HG03025 (cell line): Measurements from ENCODE around the gene RIBC2.
"Not testable (repeated sequence)": the region's sequence is repeated elsewhere in the genome, so short reads cannot be mapped to it uniquely, and the experiment has no call there.

Source experiments
- ATAC-seq: cut with Tn5 transposase; IDR thresholded peaks from one replicate; pipeline ENCODE4 v1.9.1; 2021; ENCODE audit warnings: mild to moderate bottlenecking, moderate library complexity; ENCODE audit not compliant: unreplicated experiment, low FRiP score

The RIBC2 gene

GRCh38 chr22:45413368-45414211, at the start of gene RIBC2, which contains the start of gene SMC1B:
RIBC2 (plus strand) TSS chr22:45413693; CDS start chr22:45413887, 194 bp downstream.
SMC1B (minus strand) TSS chr22:45413599; CDS start chr22:45413567, 32 bp downstream.
- ATAC-seq: no peak

- ATAC-seq: no peak
Measured at GRCh38 chr22:45366713-45367112, 46.8 kb upstream of the RIBC2 start.

- not testable (repeated sequence) for ATAC-seq
Measured at GRCh38 chr22:45373592-45373991, 39.9 kb upstream of the RIBC2 start.

- no peak for ATAC-seq
Measured at GRCh38 chr22:45376009-45376408, 37.5 kb upstream of the RIBC2 start.

GRCh38 chr22:45376703-45377102, 36.8 kb upstream of the RIBC2 start:
- ATAC-seq: no peak

- ATAC-seq: no peak
Measured at GRCh38 chr22:45381348-45381747, 32.1 kb upstream of the RIBC2 start.

- no peak for ATAC-seq
Measured at GRCh38 chr22:45389546-45389945, 23.9 kb upstream of the RIBC2 start.

GRCh38 chr22:45397806-45398205, 15.7 kb upstream of the RIBC2 start:
- no peak for ATAC-seq

- no peak for ATAC-seq
Measured at GRCh38 chr22:45398214-45398613, 15.3 kb upstream of the RIBC2 start.

- no peak for ATAC-seq
Measured at GRCh38 chr22:45399712-45400445, 13.6 kb upstream of the RIBC2 start.

GRCh38 chr22:45402466-45402985, 11.0 kb upstream of the RIBC2 start:
- no peak for ATAC-seq

- no peak for ATAC-seq
Measured at GRCh38 chr22:45407793-45408192, 5.7 kb upstream of the RIBC2 start.

- no peak for ATAC-seq
Measured at GRCh38 chr22:45413013-45413367, 503 bp upstream of the RIBC2 start.

- ATAC-seq: no peak
Measured at GRCh38 chr22:45418056-45418769, 4.7 kb downstream of the RIBC2 start.

GRCh38 chr22:45418770-45419138, 5.3 kb downstream of the RIBC2 start:
- no peak for ATAC-seq

GRCh38 chr22:45420011-45420410, 6.5 kb downstream of the RIBC2 start:
- no peak for ATAC-seq

- ATAC-seq: no peak
Measured at GRCh38 chr22:45420539-45420938, 7.0 kb downstream of the RIBC2 start.

GRCh38 chr22:45421349-45422055, 8.0 kb downstream of the RIBC2 start:
- no peak for ATAC-seq

GRCh38 chr22:45422237-45422983, 8.9 kb downstream of the RIBC2 start:
- ATAC-seq: no peak

GRCh38 chr22:45423524-45423923, 10.0 kb downstream of the RIBC2 start:
- no peak for ATAC-seq
